Measurements from ENCODE around the gene MEF2A. TPM values are rescaled to one million over a fixed set of nuclear protein-coding genes. Genes with fewer than 3 reads are reported as not detected.

MEF2A gene
- total RNA-seq, 1 donor from 2014 or later = 25.4 TPM

Other genes starting within 250 kb of the MEF2A start
- gene LYSMD4, start 167.5 kb downstream of the MEF2A start, total RNA-seq = 8.6 and 9.7 TPM in 2 replicates

Data from dermis blood vessel endothelial cell (primary cell).